ENCODE data around the gene PCP2. TPM values are rescaled to one million over a fixed set of nuclear protein-coding genes. Genes with fewer than 3 reads are reported as not detected.

The PCP2 gene
- total RNA-seq, 1 experiment from 2014 or later = not detected

DNA sequence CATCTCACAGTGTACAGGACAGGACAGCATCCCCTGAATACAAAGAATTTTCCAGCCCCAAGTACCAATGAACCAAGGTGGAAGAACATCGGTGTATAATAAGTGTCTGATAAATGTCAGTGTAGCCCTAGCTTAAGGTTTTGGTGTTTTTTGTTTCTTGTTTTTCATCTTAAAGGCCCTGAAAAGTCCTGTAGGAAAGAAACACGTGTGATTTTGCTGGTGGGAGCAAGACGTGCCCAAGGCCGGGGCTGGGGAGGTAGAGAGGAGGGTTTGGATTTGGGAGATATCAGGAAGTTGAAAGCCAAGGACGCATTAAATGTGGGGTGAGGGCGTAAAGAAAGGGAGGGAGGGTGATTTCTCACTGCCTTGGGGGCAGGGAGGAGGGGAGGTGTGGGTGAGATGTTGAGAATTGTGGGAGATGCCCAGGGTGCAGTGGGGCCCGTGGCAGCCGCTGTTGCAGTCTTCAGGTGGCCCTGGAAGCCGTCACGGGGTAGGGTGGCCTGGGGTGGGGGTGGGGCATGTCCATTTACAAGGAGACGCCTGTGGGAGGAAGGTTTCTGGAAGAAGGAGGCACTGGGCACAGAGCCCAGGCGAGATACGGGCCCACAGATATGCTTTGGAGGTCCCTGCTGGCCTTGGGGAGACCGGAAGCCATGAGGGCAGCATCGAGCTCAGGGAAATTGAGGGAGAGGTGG, 31.1 kb downstream of the PCP2 start:
- POLR2A ChIA-PET = interaction anchor here (0.6 kb wide), 1 partner anchor 21 kb away, joined by 4 read pairs; no protein-coding TSS in a partner anchor
- no peak overlapping the region for H3K4me3 ChIP-seq (ENCODE audit: low read depth in 2 of 2, low read length in 2 of 2)
- in situ Hi-C loops (cut with HindIII; ENCODE audit: low pct_unique_long_range_greater_than_20kb, low sequenced_read_pairs) = no loop called here
- ATAC-seq (no peak), DNase-seq (ENCODE audit: low read depth, low spot score) (no peak)
- H3K27me3 ChIP-seq (ENCODE audit: control insufficient read depth, insufficient read depth, low read length) = no peaks in the 10 kb centered on the region
- no peaks in the 10 kb centered on the region for H3K36me3 ChIP-seq (ENCODE audit: control insufficient read depth, insufficient read depth, low read length)
- TF ChIP-seq TCF7L2 (IDR thresholded peaks at IDR 0.05; ENCODE audit: low read depth, low read length) (no peak), POLR2AphosphoS5 (IDR thresholded peaks at IDR 0.05; ENCODE audit: low read depth, low read length) (no peak), REST (IDR thresholded peaks at IDR 0.05; ENCODE audit: insufficient read depth in 1 of 2, low read depth in 2 of 2, low read length in 1 of 2) (no peak), SIN3A (IDR thresholded peaks at IDR 0.05; ENCODE audit: borderline replicate concordance, insufficient read depth, low read depth, low read length) (no peak)
- TF ChIP-seq, protein P1, sequence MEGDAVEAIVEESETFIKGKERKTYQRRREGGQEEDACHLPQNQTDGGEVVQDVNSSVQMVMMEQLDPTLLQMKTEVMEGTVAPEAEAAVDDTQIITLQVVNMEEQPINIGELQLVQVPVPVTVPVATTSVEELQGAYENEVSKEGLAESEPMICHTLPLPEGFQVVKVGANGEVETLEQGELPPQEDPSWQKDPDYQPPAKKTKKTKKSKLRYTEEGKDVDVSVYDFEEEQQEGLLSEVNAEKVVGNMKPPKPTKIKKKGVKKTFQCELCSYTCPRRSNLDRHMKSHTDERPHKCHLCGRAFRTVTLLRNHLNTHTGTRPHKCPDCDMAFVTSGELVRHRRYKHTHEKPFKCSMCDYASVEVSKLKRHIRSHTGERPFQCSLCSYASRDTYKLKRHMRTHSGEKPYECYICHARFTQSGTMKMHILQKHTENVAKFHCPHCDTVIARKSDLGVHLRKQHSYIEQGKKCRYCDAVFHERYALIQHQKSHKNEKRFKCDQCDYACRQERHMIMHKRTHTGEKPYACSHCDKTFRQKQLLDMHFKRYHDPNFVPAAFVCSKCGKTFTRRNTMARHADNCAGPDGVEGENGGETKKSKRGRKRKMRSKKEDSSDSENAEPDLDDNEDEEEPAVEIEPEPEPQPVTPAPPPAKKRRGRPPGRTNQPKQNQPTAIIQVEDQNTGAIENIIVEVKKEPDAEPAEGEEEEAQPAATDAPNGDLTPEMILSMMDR (IDR thresholded peaks at IDR 0.05) = no peak
- no peaks in the 10 kb centered on the region for H3K9me3 ChIP-seq (ENCODE audit: control insufficient read depth, insufficient read depth, low read depth, low read length)
- no peaks in the 10 kb centered on the region for H3K4me1 ChIP-seq (ENCODE audit: control insufficient read depth, insufficient read depth, low read length)
- CTCF ChIA-PET = no interaction called here
- H3K27ac ChIP-seq (ENCODE audit: low read length) = no peak overlapping the region
- intact Hi-C loops (cut with micrococcal nuclease; ENCODE audit: unreplicated experiment) = no loop called here
- no TSS peak for BruUV-seq (replicated peaks)

DNA sequence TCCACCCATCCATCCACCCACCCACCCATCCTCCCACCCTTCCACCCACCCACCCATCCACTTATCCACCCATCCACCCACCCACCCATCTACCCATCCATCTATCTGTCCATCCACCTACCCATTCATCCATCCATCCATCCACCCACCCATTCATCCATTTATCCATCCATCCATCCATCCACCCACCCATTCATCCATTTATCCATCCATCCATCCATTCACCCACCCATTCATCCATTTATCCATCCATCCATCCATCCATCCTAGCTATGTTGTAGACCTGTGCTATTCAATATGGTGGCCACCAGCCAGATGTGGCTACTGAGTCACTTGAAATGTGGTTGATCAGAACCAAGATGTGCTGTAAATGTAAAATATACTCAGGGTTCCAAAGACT, 32.8 kb downstream of the PCP2 start:
- intact Hi-C loops (cut with micrococcal nuclease; ENCODE audit: unreplicated experiment) = no loop called here
- no peak overlapping the region for H3K27ac ChIP-seq (ENCODE audit: low read length)
- H3K4me3 ChIP-seq (ENCODE audit: low read depth in 2 of 2, low read length in 2 of 2) = no peak overlapping the region
- H3K4me1 ChIP-seq (ENCODE audit: control insufficient read depth, insufficient read depth, low read length) = no peaks in the 10 kb centered on the region
- BruUV-seq (replicated peaks) = no TSS peak
- no peaks in the 10 kb centered on the region for H3K27me3 ChIP-seq (ENCODE audit: control insufficient read depth, insufficient read depth, low read length)
- no peaks in the 10 kb centered on the region for H3K9me3 ChIP-seq (ENCODE audit: control insufficient read depth, insufficient read depth, low read depth, low read length)
- ATAC-seq (no peak), DNase-seq (ENCODE audit: low read depth, low spot score) (no peak)
- ChIA-PET CTCF (no interaction called here), POLR2A (no interaction called here)
- in situ Hi-C loops (cut with HindIII; ENCODE audit: low pct_unique_long_range_greater_than_20kb, low sequenced_read_pairs) = no loop called here
- no peaks in the 10 kb centered on the region; the same call in 1 of the 2 replicates for H3K36me3 ChIP-seq (ENCODE audit: control insufficient read depth, insufficient read depth, low read length)
- no peak for TF ChIP-seq POLR2AphosphoS5 (IDR thresholded peaks at IDR 0.05; ENCODE audit: low read depth, low read length)
- no peak for TF ChIP-seq REST (IDR thresholded peaks at IDR 0.05; ENCODE audit: insufficient read depth in 1 of 2, low read depth in 2 of 2, low read length in 1 of 2)
- TF ChIP-seq SIN3A (IDR thresholded peaks at IDR 0.05; ENCODE audit: borderline replicate concordance, insufficient read depth, low read depth, low read length) = no peak
- TF ChIP-seq, protein P1 (IDR thresholded peaks at IDR 0.05) = no peak
- TF ChIP-seq TCF7L2 (IDR thresholded peaks at IDR 0.05; ENCODE audit: low read depth, low read length) = no peak
